Measurements from ENCODE around the gene GFI1B.

- TF ChIP-seq POLR2AphosphoS2 (IDR thresholded peaks at IDR 0.05; ENCODE audit: low read depth, low read length) = no peak
- no peak for TF ChIP-seq CTCF (IDR thresholded peaks at IDR 0.05 in 2 of 3, conservative IDR thresholded peaks at IDR 0.05 in 1 of 3; ENCODE audit: control insufficient read depth in 2 of 3, extremely low read depth in 1 of 3, insufficient read depth in 1 of 3, low read depth in 3 of 3, low read length in 3 of 3)
- no peak for TF ChIP-seq USF2 (IDR thresholded peaks at IDR 0.05; ENCODE audit: borderline replicate concordance, low read depth, low read length)
- TF ChIP-seq CHD2 (IDR thresholded peaks at IDR 0.05; ENCODE audit: borderline replicate concordance, low read depth, low read length) = no peak
These were observed 29.9 kb upstream of the GFI1B start for GRCh38 chr9:132948482-132949050.

Data from GM12878 (cell line).